Stimulated activated CD4-positive, alpha-beta T cell treated with anti-CD3 and anti-CD28 coated beads, Interleukin-1b, Interleukin-23, amount 100 ng/mL, for 24 hours (primary cell): ENCODE measurements around the gene FRK.
"Not testable (repeated sequence)": the region's sequence is repeated elsewhere in the genome, so short reads cannot be mapped to it uniquely, and the experiment has no call there.

Experiments used
- DNase-seq, 4 experiments: peaks; one replicate each; pipeline ENCODE4 v3.0.0-alpha.2; 2020; ENCODE audit warnings: low read depth in 4 of 4, low spot score in 1 of 4

FRK gene

GRCh38 chr6:116010386-116010785, 50.3 kb downstream of the FRK start:
- DNase-seq = no peak

- DNase-seq = no peak
These were observed 52.0 kb downstream of the FRK start for GRCh38 chr6:116008470-116009243.

GRCh38 chr6:116004841-116005815, 55.6 kb downstream of the FRK start:
- no peak for DNase-seq

GRCh38 chr6:116003668-116004067, 57.0 kb downstream of the FRK start:
- no peak for DNase-seq

- DNase-seq = no peak
These were observed 57.9 kb downstream of the FRK start for GRCh38 chr6:116002756-116003155.

GRCh38 chr6:115999235-115999634, 61.5 kb downstream of the FRK start:
- DNase-seq = no peak

- no peak for DNase-seq
These were observed 62.6 kb downstream of the FRK start for GRCh38 chr6:115997990-115998585.

- DNase-seq = no peak
These were observed 74.7 kb downstream of the FRK start for GRCh38 chr6:115986026-115986425.

- DNase-seq = no peak
These were observed 75.9 kb downstream of the FRK start for GRCh38 chr6:115984809-115985208.

GRCh38 chr6:115983998-115984397, 76.7 kb downstream of the FRK start:
- DNase-seq = no peak

- DNase-seq = no peak
These were observed 78.2 kb downstream of the FRK start for GRCh38 chr6:115982453-115982852.

GRCh38 chr6:115977220-115977619, 83.5 kb downstream of the FRK start:
- no peak for DNase-seq

GRCh38 chr6:115976321-115976870, 84.3 kb downstream of the FRK start:
- DNase-seq = no peak

GRCh38 chr6:115972679-115973078, 88.0 kb downstream of the FRK start:
- DNase-seq = no peak

- no peak for DNase-seq
These were observed 88.9 kb downstream of the FRK start for GRCh38 chr6:115971785-115972184.

GRCh38 chr6:115969930-115970273, 90.8 kb downstream of the FRK start:
- DNase-seq = no peak

- DNase-seq = no peak
These were observed 91.3 kb downstream of the FRK start for GRCh38 chr6:115969207-115969929.

- DNase-seq = not testable (repeated sequence)
These were observed 100.4 kb downstream of the FRK start for GRCh38 chr6:115960286-115960685.

- DNase-seq = no peak
These were observed 101.7 kb downstream of the FRK start for GRCh38 chr6:115958958-115959357.

- no peak for DNase-seq
These were observed 106.0 kb downstream of the FRK start for GRCh38 chr6:115954740-115955139.

GRCh38 chr6:115948751-115949150, 111.9 kb downstream of the FRK start:
- no peak for DNase-seq
